Stimulated activated CD8-positive, alpha-beta memory T cell treated with anti-CD3 and anti-CD28 coated beads, Interleukin-7, amount 100 ng/mL, for 24 hours (primary cell): Measurements from ENCODE around the gene SORCS2.

Source experiments
- DNase-seq: peaks from one replicate; pipeline ENCODE4 v3.0.0-alpha.2; 2020; ENCODE audit warnings: low read depth

SORCS2 gene

GRCh38 chr4:7338876-7339623 is 146.7 kb downstream of the SORCS2 start:
- no peak for DNase-seq

GRCh38 chr4:7339751-7340552 is 147.6 kb downstream of the SORCS2 start:
- DNase-seq: no peak

- DNase-seq: no peak
These were observed 148.5 kb downstream of the SORCS2 start for GRCh38 chr4:7340553-7341433.

GRCh38 chr4:7341491-7342222 is 149.3 kb downstream of the SORCS2 start:
- DNase-seq: no peak

- no peak for DNase-seq
These were observed 150.1 kb downstream of the SORCS2 start for GRCh38 chr4:7342223-7343080.

GRCh38 chr4:7343081-7343655 is 150.8 kb downstream of the SORCS2 start:
- DNase-seq: no peak

GRCh38 chr4:7343950-7344349 is 151.6 kb downstream of the SORCS2 start:
- no peak for DNase-seq

GRCh38 chr4:7344636-7345155 is 152.4 kb downstream of the SORCS2 start:
- DNase-seq: no peak

GRCh38 chr4:7347981-7348380 is 155.6 kb downstream of the SORCS2 start:
- DNase-seq: no peak

GRCh38 chr4:7348946-7349900 is 156.9 kb downstream of the SORCS2 start:
- DNase-seq: no peak

GRCh38 chr4:7350396-7350795 is 158.1 kb downstream of the SORCS2 start:
- DNase-seq: no peak

- no peak for DNase-seq
These were observed 158.7 kb downstream of the SORCS2 start for GRCh38 chr4:7351014-7351413.

GRCh38 chr4:7352486-7352885 is 160.1 kb downstream of the SORCS2 start:
- no peak for DNase-seq

GRCh38 chr4:7353046-7353790 is 160.9 kb downstream of the SORCS2 start:
- DNase-seq: no peak

GRCh38 chr4:7353846-7354610 is 161.7 kb downstream of the SORCS2 start:
- DNase-seq: no peak

GRCh38 chr4:7354927-7355326 is 162.6 kb downstream of the SORCS2 start:
- no peak for DNase-seq

- DNase-seq: no peak
These were observed 163.5 kb downstream of the SORCS2 start for GRCh38 chr4:7355795-7356194.
